Hindlimb muscle (tissue), 1 donor: ENCODE measurements around the gene DDX21. TPM values are rescaled to one million over a fixed set of nuclear protein-coding genes. Genes with fewer than 3 reads are reported as not detected.
"Not testable (repeated sequence)": the region's sequence is repeated elsewhere in the genome, so short reads cannot be mapped to it uniquely, and the experiment has no call there.

ENCODE experiments used
- DNase-seq: peaks from one replicate; pipeline ENCODE4 v3.0.0-alpha.2; 2013
- polyA plus RNA-seq: library from polyadenylated mRNA; unstranded; fragments of 120-200 nt; gene quantifications from one replicate; pipeline ENCODE4 v1.2.1, GENCODE V29; 2013; ENCODE audit not compliant: insufficient read length

DDX21 gene
- polyA plus RNA-seq = 40.8 TPM

- DNase-seq = peak; percentile 92
These were observed at the start of gene DDX21 for GRCh38 chr10:68955832-68956532. DDX21 (plus strand) TSS chr10:68956170; CDS start chr10:68956226, 56 bp downstream.

DNA sequence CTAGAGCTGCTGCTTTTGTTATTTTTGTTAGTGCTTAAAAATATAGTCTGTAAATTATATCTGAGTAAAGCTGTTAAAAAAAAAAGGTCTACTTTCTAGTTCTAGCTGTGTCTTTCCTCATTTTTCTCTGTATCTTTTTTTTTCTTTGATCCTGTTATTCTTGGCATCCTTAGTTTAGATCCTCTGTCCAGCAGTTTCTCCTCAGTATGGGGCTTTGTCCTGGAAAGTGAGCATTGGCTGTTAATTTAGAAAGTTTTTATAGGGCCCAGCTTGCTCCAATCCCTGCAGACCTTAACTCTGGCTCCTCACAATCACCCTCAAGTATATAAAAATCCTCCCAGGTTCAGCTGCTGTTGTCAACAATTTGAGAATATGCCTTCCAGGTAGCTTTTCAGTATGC is 31.4 kb upstream of the DDX21 start:
- DNase-seq = no peak

- no peak for DNase-seq
These were observed 30.5 kb upstream of the DDX21 start for GRCh38 chr10:68925489-68925888.

GRCh38 chr10:68929157-68929556 is 26.8 kb upstream of the DDX21 start:
- DNase-seq = not testable (repeated sequence)

GRCh38 chr10:68929888-68930287 is 26.1 kb upstream of the DDX21 start:
- not testable (repeated sequence) for DNase-seq

DNA sequence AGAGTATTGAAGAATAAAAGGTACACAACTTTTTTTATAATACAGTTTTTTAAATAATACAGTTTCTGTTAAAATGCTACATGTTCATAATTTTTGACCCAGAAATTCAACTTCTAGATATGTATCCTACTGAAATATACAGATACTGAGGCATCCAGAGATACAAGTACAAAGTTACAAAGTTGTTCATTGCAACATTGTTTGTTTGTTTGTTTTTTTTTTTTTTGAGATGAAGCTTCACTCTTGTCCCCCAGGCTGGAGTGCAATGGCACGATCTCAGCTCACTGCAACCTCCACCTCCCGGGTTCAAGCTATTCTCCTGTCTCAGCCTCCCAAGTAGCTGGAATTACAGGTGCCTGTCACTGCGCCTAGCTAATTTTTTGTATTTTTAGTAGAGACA is 23.1 kb upstream of the DDX21 start:
- DNase-seq = not testable (repeated sequence)

- DNase-seq = no peak
These were observed 21.0 kb upstream of the DDX21 start for GRCh38 chr10:68934994-68935393.

- DNase-seq = no peak
These were observed 17.9 kb upstream of the DDX21 start for GRCh38 chr10:68938117-68938516.

DNA sequence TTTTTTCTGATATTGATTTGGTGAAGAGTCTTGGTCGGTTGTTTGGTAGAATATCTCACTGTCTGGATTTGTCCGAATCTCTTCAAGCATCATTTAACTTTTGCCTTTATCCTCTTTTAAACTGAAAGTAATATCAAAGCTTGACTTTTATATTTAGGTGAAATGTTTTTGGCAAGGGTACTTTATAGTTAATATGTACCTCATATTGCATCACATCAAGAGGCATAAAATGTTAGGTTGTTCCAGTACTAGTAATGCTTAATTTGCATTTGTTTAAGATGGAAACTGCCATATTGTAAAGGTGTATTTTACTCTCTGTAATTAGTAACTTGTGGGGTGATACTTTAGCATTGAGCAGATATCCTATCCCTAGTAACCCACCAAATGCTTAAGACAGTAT is 17.1 kb upstream of the DDX21 start:
- no peak for DNase-seq

- DNase-seq = not testable (repeated sequence)
These were observed 15.1 kb upstream of the DDX21 start for GRCh38 chr10:68940917-68941316.

- no peak for DNase-seq
These were observed 5.4 kb upstream of the DDX21 start for GRCh38 chr10:68950598-68950997.

DNA sequence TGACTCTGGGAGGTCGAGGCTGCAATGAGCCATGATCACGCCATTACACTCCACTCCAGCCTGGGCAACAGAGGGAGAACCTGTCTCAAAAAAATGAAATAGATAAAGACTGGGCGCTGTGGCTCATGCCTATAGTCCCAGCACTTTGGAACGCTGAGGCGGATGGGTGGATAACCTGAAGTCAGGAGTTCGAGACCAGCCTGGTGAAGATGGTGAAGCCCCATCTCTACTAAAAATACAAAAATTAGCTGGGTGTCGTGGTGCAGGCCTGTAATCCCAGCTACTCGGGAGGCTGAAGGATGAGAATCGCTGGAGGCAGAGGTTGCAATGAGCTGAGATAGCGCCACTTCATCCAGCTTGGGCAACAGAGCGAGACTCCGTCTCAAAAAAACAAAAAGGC is 1.1 kb upstream of the DDX21 start:
- DNase-seq = no peak

GRCh38 chr10:68955355-68955831 is 577 bp upstream of the DDX21 start:
- no peak for DNase-seq

DNA sequence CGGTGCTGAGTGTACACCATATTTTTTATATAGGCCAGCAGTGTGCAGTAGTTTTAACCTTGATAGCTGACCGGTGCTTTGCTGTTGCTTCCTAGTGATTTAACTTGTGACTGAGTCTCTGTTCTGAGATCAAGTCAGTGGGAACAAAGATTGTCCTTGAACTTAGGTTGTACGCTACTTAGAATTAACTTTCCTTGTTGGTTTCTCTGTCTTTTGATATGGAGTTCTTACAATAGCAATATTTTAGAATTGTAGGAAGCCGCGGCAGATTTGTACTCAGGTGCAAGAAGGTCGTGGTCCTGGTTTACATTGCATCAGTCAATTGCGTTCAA is 1.3 kb downstream of the DDX21 start:
- no peak for DNase-seq

GRCh38 chr10:68957654-68958053 is 1.7 kb downstream of the DDX21 start:
- DNase-seq = no peak

- no peak for DNase-seq
These were observed 3.9 kb downstream of the DDX21 start for GRCh38 chr10:68959695-68960527.

GRCh38 chr10:68963151-68963550 is 7.2 kb downstream of the DDX21 start:
- DNase-seq = no peak

DNA sequence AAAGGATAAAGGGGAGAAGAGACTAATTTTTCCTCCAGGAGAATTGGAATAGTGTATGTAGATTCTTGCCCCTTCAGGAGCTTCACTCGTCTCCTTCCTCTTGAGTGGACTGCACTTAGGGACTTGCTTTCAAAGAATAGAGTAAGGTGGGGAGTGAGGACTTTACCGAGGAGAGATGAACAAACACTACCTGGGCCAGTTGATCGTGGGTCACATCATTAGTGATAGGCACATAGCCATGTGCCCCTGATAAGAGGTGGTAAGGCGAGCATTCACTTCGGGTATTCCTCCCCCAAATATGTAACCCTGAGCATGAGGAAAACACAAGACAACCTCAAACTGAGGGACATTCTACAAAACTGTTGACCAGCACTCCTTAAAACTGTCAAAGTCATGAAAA is 18.0 kb downstream of the DDX21 start:
- DNase-seq = no peak

- DNase-seq = not testable (repeated sequence)
These were observed 20.0 kb downstream of the DDX21 start for GRCh38 chr10:68975936-68976473.

- not testable (repeated sequence) for DNase-seq
These were observed 23.8 kb downstream of the DDX21 start for GRCh38 chr10:68979738-68980137.

GRCh38 chr10:68981074-68981473 is 25.1 kb downstream of the DDX21 start:
- no peak for DNase-seq

GRCh38 chr10:68982389-68982788 is 26.4 kb downstream of the DDX21 start:
- DNase-seq = no peak

DNA sequence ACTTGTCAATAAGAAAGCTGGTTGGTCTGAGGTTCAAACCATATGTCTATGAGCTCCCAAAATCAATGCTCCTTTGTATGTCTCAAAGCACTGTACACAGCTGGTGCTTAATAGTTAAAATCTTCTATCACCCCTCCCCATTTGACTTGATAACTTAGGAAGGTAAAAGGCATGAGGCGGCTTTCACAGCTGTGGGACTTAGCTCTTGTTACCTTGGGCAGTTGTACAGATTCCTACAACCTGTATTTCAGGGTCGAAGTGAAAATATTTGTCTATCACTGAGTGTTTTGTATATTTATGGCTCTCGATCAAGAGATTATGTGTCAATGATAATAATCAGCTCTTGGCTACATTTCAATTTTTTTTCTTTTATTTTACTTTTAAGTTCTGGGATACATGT is 31.6 kb downstream of the DDX21 start:
- no peak for DNase-seq
